Epithelial cell of prostate (primary cell): ENCODE measurements around the gene SH3RF1.
"Not testable (repeated sequence)": the region's sequence is repeated elsewhere in the genome, so short reads cannot be mapped to it uniquely, and the experiment has no call there.

ENCODE experiments used
- DNase-seq: peaks from one replicate; pipeline ENCODE4 v3.0.0-alpha.2; 2011; ENCODE audit warnings: low read depth, low spot score
- H3K27ac ChIP-seq: fragments of 450-650 bp; 2 replicates; pipeline ENCODE4 v1.5.1; 2017; ENCODE audit warnings: mild to moderate bottlenecking

The SH3RF1 gene

GRCh38 chr4:169278624-169279023 lies 7.9 kb upstream of the SH3RF1 start:
- DNase-seq: no peak
- H3K27ac ChIP-seq: no peak overlapping the region

DNA sequence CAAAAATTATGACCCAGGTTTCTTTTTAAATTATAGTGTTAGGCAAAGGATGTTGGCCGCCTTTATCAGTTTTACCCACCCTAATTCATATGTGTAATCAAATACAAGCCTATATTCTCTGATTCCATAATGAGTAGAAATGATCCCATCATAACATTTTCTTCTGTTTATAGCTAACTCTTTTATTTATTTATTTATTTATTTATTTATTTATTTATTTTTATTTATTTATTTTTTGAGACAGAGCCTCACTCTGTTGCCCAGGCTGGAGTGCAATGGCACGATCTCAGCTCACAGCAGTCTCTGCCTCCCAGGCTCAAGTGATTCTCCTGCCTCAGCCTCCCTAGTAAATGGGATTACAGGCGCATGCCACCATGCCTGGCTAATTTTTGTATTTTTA lies 7.1 kb upstream of the SH3RF1 start:
- H3K27ac ChIP-seq, DNase-seq: not testable (repeated sequence)

DNA sequence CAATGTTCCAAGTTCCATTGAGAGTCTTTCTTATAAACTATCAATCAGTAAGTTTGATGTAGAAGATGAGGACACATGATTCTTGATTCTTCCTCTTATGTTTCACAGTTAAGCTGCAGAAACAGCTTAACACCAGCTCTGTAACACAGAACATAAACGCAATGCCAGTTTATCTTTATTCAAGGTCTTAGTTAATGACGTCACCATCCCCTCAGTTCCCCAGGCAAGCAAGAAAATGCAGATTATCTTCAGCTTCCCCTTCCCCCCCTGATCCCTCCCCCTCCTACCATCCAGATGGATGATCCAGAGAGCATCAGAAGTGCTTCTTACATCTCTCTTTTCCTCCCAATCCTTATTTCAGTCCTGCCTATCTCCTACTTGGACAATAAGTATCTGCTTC lies 4.4 kb upstream of the SH3RF1 start:
- H3K27ac ChIP-seq: no peak overlapping the region
- DNase-seq: no peak

- no peak for DNase-seq
- no peak overlapping the region for H3K27ac ChIP-seq
These were observed 3.3 kb upstream of the SH3RF1 start for GRCh38 chr4:169274033-169274432.

GRCh38 chr4:169272265-169272886 lies 1.6 kb upstream of the SH3RF1 start:
- no peak for DNase-seq
- H3K27ac ChIP-seq: peak overlapping the region; percentile 85

- DNase-seq: no peak
- peak overlapping the region; percentile 85 for H3K27ac ChIP-seq
These were observed 894 bp upstream of the SH3RF1 start for GRCh38 chr4:169271692-169272007.

- no peak for DNase-seq
- H3K27ac ChIP-seq: peak overlapping the region; percentile 85
These were observed 593 bp downstream of the SH3RF1 start for GRCh38 chr4:169269916-169270809.

DNA sequence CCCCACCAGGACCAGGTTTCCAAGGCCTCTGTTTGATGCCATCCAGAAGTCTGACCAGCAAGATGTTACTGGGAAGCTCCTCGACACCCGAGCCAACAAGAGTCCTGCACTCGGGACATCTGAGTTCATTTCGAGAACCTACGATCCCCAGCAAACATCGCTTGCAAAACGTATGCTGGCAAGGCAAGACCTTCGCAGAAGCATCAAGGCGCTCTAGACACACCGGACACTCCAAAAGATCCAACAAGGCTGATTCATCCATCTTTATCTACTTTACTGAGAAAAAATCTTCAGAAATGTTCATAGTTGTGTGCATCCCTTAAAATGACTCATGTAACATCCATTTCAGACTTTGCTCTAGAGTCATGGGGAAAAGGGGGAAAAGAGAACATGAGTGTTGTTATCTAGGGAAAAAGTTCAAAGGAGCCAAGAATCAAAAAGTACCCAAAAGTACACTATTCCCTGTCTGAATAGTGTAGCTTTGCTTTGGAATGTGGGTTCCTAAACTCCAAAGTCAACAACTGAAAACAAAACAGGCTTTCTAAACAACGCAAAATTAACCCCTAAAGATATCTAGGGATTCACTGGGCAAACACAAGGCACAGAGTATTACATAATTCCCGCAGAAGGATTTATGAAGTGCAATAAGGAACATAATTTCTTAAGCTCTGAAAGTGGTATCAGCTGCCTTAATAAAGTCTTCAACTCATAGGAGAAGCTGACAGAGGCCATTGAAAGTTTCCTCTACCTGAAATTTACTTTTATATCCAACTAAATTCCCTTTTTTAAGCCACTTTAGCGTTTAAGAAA lies 1.6 kb downstream of the SH3RF1 start:
- H3K27ac ChIP-seq: peak overlapping the region; percentile 85
- DNase-seq: no peak

GRCh38 chr4:169267070-169267469 lies 3.7 kb downstream of the SH3RF1 start:
- peak overlapping the region; percentile 32 for H3K27ac ChIP-seq
- DNase-seq: no peak

GRCh38 chr4:169266661-169267060 lies 4.1 kb downstream of the SH3RF1 start:
- peak overlapping the region; percentile 32 for H3K27ac ChIP-seq

GRCh38 chr4:169266081-169266480 lies 4.7 kb downstream of the SH3RF1 start:
- H3K27ac ChIP-seq: no peak overlapping the region
- DNase-seq: no peak

More at GRCh38 chr4:169266661-169267060, 4.1 kb downstream of the SH3RF1 start:
- DNase-seq: no peak

DNA sequence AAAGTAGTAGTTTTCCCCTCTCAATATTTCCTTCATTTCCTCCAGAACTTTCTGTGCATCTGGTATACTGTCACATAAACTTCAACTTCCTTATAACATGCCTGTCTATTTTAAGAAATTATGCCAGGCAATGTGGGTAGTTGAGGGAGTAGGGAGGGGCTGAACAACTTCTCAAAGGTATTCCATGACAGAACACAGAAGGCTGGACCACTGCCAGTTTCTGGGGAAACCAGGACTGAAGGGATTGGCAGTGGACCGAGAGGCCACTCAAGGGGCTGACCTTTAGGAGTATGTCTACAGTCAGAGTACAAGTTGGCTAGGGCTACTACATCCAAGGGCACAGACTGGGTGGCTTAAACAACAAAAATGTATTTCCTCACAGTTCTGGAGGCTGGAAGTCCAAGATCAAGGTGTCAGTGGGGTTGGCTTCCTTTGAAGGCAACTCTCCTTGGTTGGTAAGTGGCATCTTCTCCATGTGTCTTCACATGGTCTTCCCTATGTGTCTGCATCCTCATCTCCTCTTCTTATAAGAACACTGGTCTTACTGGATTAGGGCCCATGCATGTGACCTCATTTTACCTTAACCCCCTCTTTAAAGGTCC lies 6.9 kb downstream of the SH3RF1 start:
- H3K27ac ChIP-seq: no peak overlapping the region
- DNase-seq: no peak

GRCh38 chr4:169260217-169260866 lies 10.4 kb downstream of the SH3RF1 start:
- no peak overlapping the region for H3K27ac ChIP-seq
- no peak for DNase-seq

DNA sequence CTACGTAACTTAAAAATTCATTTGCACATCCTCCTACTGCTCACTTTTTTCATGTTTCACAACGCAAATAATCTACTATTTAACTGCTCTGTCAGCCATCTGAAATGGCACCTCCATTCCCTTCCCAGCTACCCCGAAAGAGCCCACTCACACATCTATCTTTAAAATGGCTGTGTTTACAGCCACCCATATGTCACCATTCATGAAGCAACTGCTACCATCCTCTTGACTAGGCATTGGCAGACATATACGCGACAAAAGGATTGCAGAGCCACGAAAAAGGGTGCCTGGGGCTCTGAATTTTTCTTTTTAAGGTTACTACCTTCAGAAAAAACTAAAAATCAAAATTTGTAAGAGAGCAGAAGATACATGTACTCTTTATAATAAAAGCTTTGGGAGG lies 11.5 kb downstream of the SH3RF1 start:
- DNase-seq: no peak
- no peak overlapping the region for H3K27ac ChIP-seq

- no peak for DNase-seq
- H3K27ac ChIP-seq: peak overlapping the region; percentile 87
These were observed 12.6 kb downstream of the SH3RF1 start for GRCh38 chr4:169258141-169258540.

GRCh38 chr4:169256856-169257761 lies 13.6 kb downstream of the SH3RF1 start:
- no peak for DNase-seq
- H3K27ac ChIP-seq: peak overlapping the region; percentile 87

DNA sequence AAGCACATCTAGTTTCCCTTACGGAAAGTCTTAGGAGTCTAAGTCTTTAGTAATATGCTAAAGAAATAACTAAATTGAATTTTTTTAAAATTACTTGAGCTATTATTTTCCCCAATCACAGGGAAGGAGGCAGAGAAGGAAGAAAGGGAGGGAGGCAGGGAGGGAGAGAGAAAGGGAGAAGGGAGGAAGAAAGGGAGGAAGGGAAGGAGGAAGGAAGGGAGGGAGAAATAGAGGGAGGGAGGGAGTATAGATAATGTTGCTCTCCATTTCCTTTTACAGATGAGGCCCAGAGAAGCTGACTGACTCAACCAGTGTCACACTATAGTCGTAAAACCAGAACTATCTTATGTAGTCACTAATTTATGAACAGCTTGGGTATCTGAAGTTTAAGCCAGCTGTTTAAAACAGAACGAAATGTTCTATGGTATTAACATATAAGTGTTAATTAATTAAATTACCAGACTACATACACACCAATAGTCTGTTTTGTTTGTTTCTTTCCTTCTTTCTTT lies 14.6 kb downstream of the SH3RF1 start:
- peak overlapping the region; percentile 87 for H3K27ac ChIP-seq
- DNase-seq: no peak

GRCh38 chr4:169254546-169254983 lies 16.2 kb downstream of the SH3RF1 start:
- peak overlapping the region; percentile 87 for H3K27ac ChIP-seq
- no peak for DNase-seq

DNA sequence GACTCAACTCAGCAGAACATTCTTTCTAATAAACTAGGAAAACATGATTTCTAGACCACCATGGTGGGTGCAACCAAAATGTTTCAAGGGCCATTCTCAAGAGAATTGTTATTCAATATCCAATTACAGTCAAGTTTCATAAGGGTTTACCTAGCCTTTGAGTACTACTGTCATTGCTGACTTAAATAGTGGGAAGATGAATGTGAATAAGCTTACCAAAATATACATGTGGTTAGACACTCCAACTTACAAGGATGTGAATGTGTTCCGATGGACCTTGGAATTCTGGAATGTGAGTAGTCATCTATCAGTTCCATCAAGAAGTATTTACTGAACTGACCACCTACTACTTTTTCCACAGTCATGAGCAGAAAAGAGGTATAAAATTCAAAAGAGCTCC lies 16.9 kb downstream of the SH3RF1 start:
- DNase-seq: no peak

More for the DNA sequence above, 16.9 kb downstream of the SH3RF1 start:
- peak overlapping the region; percentile 87 for H3K27ac ChIP-seq
